Neural cell (in vitro differentiated cells): Measurements from ENCODE around the gene NUDT16. TPM values are rescaled to one million over a fixed set of nuclear protein-coding genes. Genes with fewer than 3 reads are reported as not detected.

Source experiments
- H2AFZ ChIP-seq: fragments of 200-600, 300-800 bp; sonication (generic), shearing (Covaris generic); 2 replicates; pipeline ENCODE4 v1.6.0; 2014; ENCODE audit warnings: low read depth, mild to moderate bottlenecking, antibody characterized with exemption, low read length, moderate library complexity
- H3F3A ChIP-seq: fragments of 200-600 bp; shearing (Covaris generic); 2 replicates; pipeline ENCODE4 v1.6.1; 2016; ENCODE audit warnings: mild to moderate bottlenecking, moderate library complexity, mixed read lengths, antibody characterized with exemption, low read length; ENCODE audit not compliant: insufficient read depth, poor library complexity, severe bottlenecking
- H3K27ac ChIP-seq: fragments of 200-600, 300-800 bp; sonication (generic), shearing (Covaris generic); 2 replicates; pipeline ENCODE4 v1.5.1; 2014; ENCODE audit warnings: mild to moderate bottlenecking, low read length, moderate library complexity
- H3K27me3 ChIP-seq: fragments of 300-800, 200-600 bp; sonication (generic), shearing (Covaris generic); 2 replicates; pipeline ENCODE4 v1.6.0; 2014; ENCODE audit warnings: mild to moderate bottlenecking, low read depth, low read length, moderate library complexity; ENCODE audit not compliant: insufficient read depth
- H3K36me3 ChIP-seq: fragments of 300-800, 200-600 bp; sonication (generic), shearing (Covaris generic); 2 replicates; pipeline ENCODE4 v1.5.1; 2014; ENCODE audit warnings: mild to moderate bottlenecking, antibody characterized with exemption, low read length, moderate library complexity; ENCODE audit not compliant: insufficient read depth
- H3K4me2 ChIP-seq: fragments of 300-800, 200-600 bp; sonication (generic), shearing (Covaris generic); 2 replicates; pipeline ENCODE4 v1.6.0; 2014; ENCODE audit warnings: mild to moderate bottlenecking, low read length
- H3K4me3 ChIP-seq: fragments of 300-800, 200-600 bp; sonication (generic), shearing (Covaris generic); 2 replicates; pipeline ENCODE4 v1.5.1; 2014; ENCODE audit warnings: mild to moderate bottlenecking, low read length, moderate library complexity
- H3K79me2 ChIP-seq: fragments of 200-600 bp; shearing (Covaris generic); replicated peaks from 2 replicates; pipeline ENCODE4 v1.6.0; 2014; ENCODE audit warnings: mild to moderate bottlenecking, low read length, moderate library complexity; ENCODE audit not compliant: insufficient read depth
- H3K9ac ChIP-seq: fragments of 300-800, 200-600 bp; sonication (generic), shearing (Covaris generic); 2 replicates; pipeline ENCODE4 v1.6.1; 2016; ENCODE audit warnings: mild to moderate bottlenecking, low read length, mixed read lengths
- H3K9me2 ChIP-seq: fragments of 200-600 bp; shearing (Covaris generic); 2 replicates; pipeline ENCODE4 v1.6.1; 2016; ENCODE audit warnings: mild to moderate bottlenecking, low read length, mixed read lengths; ENCODE audit not compliant: insufficient read depth
- H3K9me3 ChIP-seq: fragments of 200-600, 300-800 bp; sonication (generic), shearing (Covaris generic); 2 replicates; pipeline ENCODE4 v1.6.1; 2016; ENCODE audit warnings: mild to moderate bottlenecking, mixed run types, low read length, moderate library complexity, mixed read lengths
- H4K20me1 ChIP-seq: fragments of 200-600 bp; shearing (Covaris generic); 2 replicates; pipeline ENCODE4 v1.6.1; 2016; ENCODE audit warnings: mild to moderate bottlenecking, mixed run types; ENCODE audit not compliant: insufficient read depth
- EP300 ChIP-seq: fragments of 450-650 bp; conservative IDR thresholded peaks from 2 replicates; pipeline ENCODE4 v1.6.1; 2014; ENCODE audit warnings: antibody characterized with exemption, mild to moderate bottlenecking, moderate library complexity; ENCODE audit not compliant: poor library complexity, severe bottlenecking
- EZH2 ChIP-seq: fragments of 200-600, 300-800 bp; shearing (Covaris generic), sonication (generic); IDR thresholded peaks from 2 replicates; pipeline ENCODE4 v1.6.1; 2014; ENCODE audit warnings: antibody characterized with exemption, low read length, borderline replicate concordance, mild to moderate bottlenecking; ENCODE audit not compliant: insufficient read depth, poor library complexity, severe bottlenecking
- MXI1 ChIP-seq: fragments of 450-650 bp; conservative IDR thresholded peaks from 2 replicates; pipeline ENCODE4 v1.6.1; 2014; ENCODE audit warnings: antibody characterized with exemption, mild to moderate bottlenecking; ENCODE audit not compliant: poor library complexity, severe bottlenecking
- POLR2AphosphoS5 ChIP-seq: IDR thresholded peaks from 2 replicates; pipeline ENCODE4 v1.6.1; 2012
- RAD21 ChIP-seq: fragments of 450-650 bp; conservative IDR thresholded peaks from 2 replicates; pipeline ENCODE4 v1.6.1; 2014; ENCODE audit warnings: antibody characterized with exemption, mild to moderate bottlenecking, moderate library complexity
- SMC3 ChIP-seq: fragments of 450-650 bp; conservative IDR thresholded peaks from 2 replicates; pipeline ENCODE4 v1.6.1; 2014; ENCODE audit warnings: antibody characterized with exemption, mild to moderate bottlenecking, moderate library complexity; ENCODE audit not compliant: poor library complexity
- TAF1 ChIP-seq: IDR thresholded peaks from 2 replicates; pipeline ENCODE4 v1.6.1; 2012; ENCODE audit warnings: low read depth
- polyA plus RNA-seq: library from polyadenylated mRNA; depleted of rRNA; stranded (reverse); fragments of >200 nt; gene quantifications from 2 replicates; pipeline ENCODE4 v1.2.3, GENCODE V29; 2014
- TF ChIP-seq, protein P1 (sequence below): fragments of 450-650 bp; IDR thresholded peaks from 2 replicates; pipeline ENCODE4 v1.5.1; 2014; ENCODE audit warnings: antibody characterized with exemption, mild to moderate bottlenecking, moderate library complexity; ENCODE audit not compliant: poor library complexity, severe bottlenecking
- TF ChIP-seq, protein P2 (sequence below): IDR thresholded peaks from 2 replicates; pipeline ENCODE4 v1.6.1; 2012; ENCODE audit warnings: borderline replicate concordance

Gene NUDT16
- polyA plus RNA-seq, 1 donor from 2014 or later: 6.1 TPM

DNA sequence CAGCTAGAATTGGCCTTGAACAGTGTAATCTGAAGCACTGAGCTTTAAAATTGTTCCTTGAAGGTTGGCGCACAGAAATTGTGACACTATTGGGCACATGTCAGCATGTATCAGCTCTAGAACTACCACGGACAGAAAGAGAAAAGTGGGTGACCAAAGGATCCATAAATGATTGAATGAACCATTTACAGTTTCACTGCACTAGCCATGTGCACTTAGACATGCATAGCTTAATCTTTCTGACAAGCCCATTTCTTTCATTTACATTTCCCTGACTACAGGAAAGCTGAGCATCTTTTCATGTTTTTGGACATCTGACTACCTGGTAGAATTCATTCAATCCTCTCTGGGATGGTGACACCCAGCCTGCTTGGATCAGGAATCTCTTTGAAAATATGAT is 36.2 kb downstream of the NUDT16 start:
- no peak overlapping the region for H3K9ac ChIP-seq
- H3K9me2 ChIP-seq: no peaks in the 10 kb centered on the region
- no peak for TF ChIP-seq TAF1
- no peak for TF ChIP-seq SMC3
- TF ChIP-seq POLR2AphosphoS5: no peak
- no peak for TF ChIP-seq EP300
- no peak for TF ChIP-seq RAD21
- TF ChIP-seq, protein P1, sequence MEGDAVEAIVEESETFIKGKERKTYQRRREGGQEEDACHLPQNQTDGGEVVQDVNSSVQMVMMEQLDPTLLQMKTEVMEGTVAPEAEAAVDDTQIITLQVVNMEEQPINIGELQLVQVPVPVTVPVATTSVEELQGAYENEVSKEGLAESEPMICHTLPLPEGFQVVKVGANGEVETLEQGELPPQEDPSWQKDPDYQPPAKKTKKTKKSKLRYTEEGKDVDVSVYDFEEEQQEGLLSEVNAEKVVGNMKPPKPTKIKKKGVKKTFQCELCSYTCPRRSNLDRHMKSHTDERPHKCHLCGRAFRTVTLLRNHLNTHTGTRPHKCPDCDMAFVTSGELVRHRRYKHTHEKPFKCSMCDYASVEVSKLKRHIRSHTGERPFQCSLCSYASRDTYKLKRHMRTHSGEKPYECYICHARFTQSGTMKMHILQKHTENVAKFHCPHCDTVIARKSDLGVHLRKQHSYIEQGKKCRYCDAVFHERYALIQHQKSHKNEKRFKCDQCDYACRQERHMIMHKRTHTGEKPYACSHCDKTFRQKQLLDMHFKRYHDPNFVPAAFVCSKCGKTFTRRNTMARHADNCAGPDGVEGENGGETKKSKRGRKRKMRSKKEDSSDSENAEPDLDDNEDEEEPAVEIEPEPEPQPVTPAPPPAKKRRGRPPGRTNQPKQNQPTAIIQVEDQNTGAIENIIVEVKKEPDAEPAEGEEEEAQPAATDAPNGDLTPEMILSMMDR: no peak
- no peak for TF ChIP-seq EZH2
- no peak for TF ChIP-seq MXI1
- TF ChIP-seq, protein P2, sequence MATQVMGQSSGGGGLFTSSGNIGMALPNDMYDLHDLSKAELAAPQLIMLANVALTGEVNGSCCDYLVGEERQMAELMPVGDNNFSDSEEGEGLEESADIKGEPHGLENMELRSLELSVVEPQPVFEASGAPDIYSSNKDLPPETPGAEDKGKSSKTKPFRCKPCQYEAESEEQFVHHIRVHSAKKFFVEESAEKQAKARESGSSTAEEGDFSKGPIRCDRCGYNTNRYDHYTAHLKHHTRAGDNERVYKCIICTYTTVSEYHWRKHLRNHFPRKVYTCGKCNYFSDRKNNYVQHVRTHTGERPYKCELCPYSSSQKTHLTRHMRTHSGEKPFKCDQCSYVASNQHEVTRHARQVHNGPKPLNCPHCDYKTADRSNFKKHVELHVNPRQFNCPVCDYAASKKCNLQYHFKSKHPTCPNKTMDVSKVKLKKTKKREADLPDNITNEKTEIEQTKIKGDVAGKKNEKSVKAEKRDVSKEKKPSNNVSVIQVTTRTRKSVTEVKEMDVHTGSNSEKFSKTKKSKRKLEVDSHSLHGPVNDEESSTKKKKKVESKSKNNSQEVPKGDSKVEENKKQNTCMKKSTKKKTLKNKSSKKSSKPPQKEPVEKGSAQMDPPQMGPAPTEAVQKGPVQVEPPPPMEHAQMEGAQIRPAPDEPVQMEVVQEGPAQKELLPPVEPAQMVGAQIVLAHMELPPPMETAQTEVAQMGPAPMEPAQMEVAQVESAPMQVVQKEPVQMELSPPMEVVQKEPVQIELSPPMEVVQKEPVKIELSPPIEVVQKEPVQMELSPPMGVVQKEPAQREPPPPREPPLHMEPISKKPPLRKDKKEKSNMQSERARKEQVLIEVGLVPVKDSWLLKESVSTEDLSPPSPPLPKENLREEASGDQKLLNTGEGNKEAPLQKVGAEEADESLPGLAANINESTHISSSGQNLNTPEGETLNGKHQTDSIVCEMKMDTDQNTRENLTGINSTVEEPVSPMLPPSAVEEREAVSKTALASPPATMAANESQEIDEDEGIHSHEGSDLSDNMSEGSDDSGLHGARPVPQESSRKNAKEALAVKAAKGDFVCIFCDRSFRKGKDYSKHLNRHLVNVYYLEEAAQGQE: no peak

DNA sequence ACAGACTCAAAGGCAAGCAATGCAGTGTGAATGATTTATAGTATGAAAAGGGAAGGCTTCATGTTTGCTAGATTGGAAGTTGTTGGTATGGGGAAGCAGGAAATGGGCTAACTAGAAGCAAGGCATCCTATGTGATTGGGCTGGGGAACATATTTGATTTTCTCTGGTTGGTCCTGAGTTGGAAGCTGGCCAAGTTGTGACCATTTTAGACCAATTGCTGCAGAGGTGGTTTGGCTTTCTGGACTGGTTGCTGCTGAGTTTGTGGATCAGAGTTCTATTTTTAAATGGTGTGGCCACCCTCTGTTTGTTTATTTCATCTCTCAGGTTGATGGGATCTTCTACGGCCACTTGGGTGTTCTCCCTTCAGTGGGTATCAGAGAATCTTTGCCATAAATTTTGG is 39.7 kb downstream of the NUDT16 start:
- Histone ChIP-seq H3K4me2 (no peak overlapping the region), H3K9ac (no peak overlapping the region), H3F3A (no peaks in the 10 kb centered on the region), H3K79me2 (no peaks in the 10 kb centered on the region), H3K9me2 (no peaks in the 10 kb centered on the region), H4K20me1 (no peaks in the 10 kb centered on the region), H3K27ac (no peak overlapping the region), H3K36me3 (no peaks in the 10 kb centered on the region), H2AFZ (no peak overlapping the region), H3K4me3 (no peak overlapping the region), H3K9me3 (no peaks in the 10 kb centered on the region), H3K27me3 (no peaks in the 10 kb centered on the region)
- no peak for TF ChIP-seq TAF1
- TF ChIP-seq, protein P1: no peak
- no peak for TF ChIP-seq RAD21
- TF ChIP-seq EP300: no peak

More for the DNA sequence above, 36.2 kb downstream of the NUDT16 start:
- no peak overlapping the region for H3K27ac ChIP-seq
- H2AFZ ChIP-seq: no peak overlapping the region
- H3K4me2 ChIP-seq: no peak overlapping the region
- no peaks in the 10 kb centered on the region for H4K20me1 ChIP-seq
- H3K79me2 ChIP-seq: no peaks in the 10 kb centered on the region
- no peaks in the 10 kb centered on the region for H3K36me3 ChIP-seq
- no peak overlapping the region for H3K4me3 ChIP-seq
- H3K9me3 ChIP-seq: no peaks in the 10 kb centered on the region
- H3K27me3 ChIP-seq: no peaks in the 10 kb centered on the region
- no peaks in the 10 kb centered on the region for H3F3A ChIP-seq
